ENCODE results near the gene CST7. TPM values are rescaled to one million over a fixed set of nuclear protein-coding genes. Genes with fewer than 3 reads are reported as not detected.

CST7 gene
- total RNA-seq, 1 experiment from 2014 or later = not detected

GRCh38 chr20:25005220-25005619 is 56.2 kb downstream of the CST7 start:
- no peak for TF ChIP-seq EZH2 (IDR thresholded peaks at IDR 0.05; ENCODE audit: borderline replicate concordance, low read depth, low read length, poor library complexity, severe bottlenecking)
- TF ChIP-seq, protein P1, sequence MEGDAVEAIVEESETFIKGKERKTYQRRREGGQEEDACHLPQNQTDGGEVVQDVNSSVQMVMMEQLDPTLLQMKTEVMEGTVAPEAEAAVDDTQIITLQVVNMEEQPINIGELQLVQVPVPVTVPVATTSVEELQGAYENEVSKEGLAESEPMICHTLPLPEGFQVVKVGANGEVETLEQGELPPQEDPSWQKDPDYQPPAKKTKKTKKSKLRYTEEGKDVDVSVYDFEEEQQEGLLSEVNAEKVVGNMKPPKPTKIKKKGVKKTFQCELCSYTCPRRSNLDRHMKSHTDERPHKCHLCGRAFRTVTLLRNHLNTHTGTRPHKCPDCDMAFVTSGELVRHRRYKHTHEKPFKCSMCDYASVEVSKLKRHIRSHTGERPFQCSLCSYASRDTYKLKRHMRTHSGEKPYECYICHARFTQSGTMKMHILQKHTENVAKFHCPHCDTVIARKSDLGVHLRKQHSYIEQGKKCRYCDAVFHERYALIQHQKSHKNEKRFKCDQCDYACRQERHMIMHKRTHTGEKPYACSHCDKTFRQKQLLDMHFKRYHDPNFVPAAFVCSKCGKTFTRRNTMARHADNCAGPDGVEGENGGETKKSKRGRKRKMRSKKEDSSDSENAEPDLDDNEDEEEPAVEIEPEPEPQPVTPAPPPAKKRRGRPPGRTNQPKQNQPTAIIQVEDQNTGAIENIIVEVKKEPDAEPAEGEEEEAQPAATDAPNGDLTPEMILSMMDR (conservative IDR thresholded peaks at IDR 0.05; ENCODE audit: low read depth, low read length) = no peak
- intact Hi-C loops (cut with micrococcal nuclease; ENCODE audit: unreplicated experiment) = no loop called here
- BruUV-seq (replicated peaks) = no TSS peak
- Histone ChIP-seq H3K36me3 (ENCODE audit: insufficient read depth, low read length, poor library complexity, severe bottlenecking) (no peaks in the 10 kb centered on the region), H3K27me3 (replicated peaks; ENCODE audit: insufficient read depth, low read depth, low read length, poor library complexity) (peaks cover 2% of the 10 kb centered on the region), H3K4me1 (ENCODE audit: insufficient read depth, low read length, poor library complexity, severe bottlenecking) (no peaks in the 10 kb centered on the region), H3K9me3 (ENCODE audit: low read depth, low read length, poor library complexity, severe bottlenecking) (peaks cover 3% of the 10 kb centered on the region), H3K4me3 (ENCODE audit: low read depth, low read length, poor library complexity, severe bottlenecking) (no peak overlapping the region), H3K27ac (ENCODE audit: low read depth, low read length, poor library complexity, severe bottlenecking) (no peak overlapping the region)
- ChIA-PET CTCF (no interaction called here), POLR2A (ENCODE audit: low non-redundant PET) (no interaction called here)
- DNase-seq (ENCODE audit: low spot score) = no peak

GRCh38 chr20:25005661-25006060 is 56.6 kb downstream of the CST7 start:
- ChIA-PET CTCF (no interaction called here), POLR2A (ENCODE audit: low non-redundant PET) (no interaction called here)
- intact Hi-C loops (cut with micrococcal nuclease; ENCODE audit: unreplicated experiment) = no loop called here
- H3K4me3 ChIP-seq (ENCODE audit: low read depth, low read length, poor library complexity, severe bottlenecking) = no peak overlapping the region
- peaks cover 3% of the 10 kb centered on the region for H3K9me3 ChIP-seq (ENCODE audit: low read depth, low read length, poor library complexity, severe bottlenecking)
- TF ChIP-seq, protein P1 (conservative IDR thresholded peaks at IDR 0.05; ENCODE audit: low read depth, low read length) = no peak
- TF ChIP-seq EZH2 (IDR thresholded peaks at IDR 0.05; ENCODE audit: borderline replicate concordance, low read depth, low read length, poor library complexity, severe bottlenecking) = no peak
- no peaks in the 10 kb centered on the region for H3K4me1 ChIP-seq (ENCODE audit: insufficient read depth, low read length, poor library complexity, severe bottlenecking)
- no TSS peak for BruUV-seq (replicated peaks)
- H3K27ac ChIP-seq (ENCODE audit: low read depth, low read length, poor library complexity, severe bottlenecking) = no peak overlapping the region
- H3K36me3 ChIP-seq (ENCODE audit: insufficient read depth, low read length, poor library complexity, severe bottlenecking) = no peaks in the 10 kb centered on the region
- DNase-seq (ENCODE audit: low spot score) = no peak
- peaks cover 2% of the 10 kb centered on the region for H3K27me3 ChIP-seq (replicated peaks; ENCODE audit: insufficient read depth, low read depth, low read length, poor library complexity)

DNA sequence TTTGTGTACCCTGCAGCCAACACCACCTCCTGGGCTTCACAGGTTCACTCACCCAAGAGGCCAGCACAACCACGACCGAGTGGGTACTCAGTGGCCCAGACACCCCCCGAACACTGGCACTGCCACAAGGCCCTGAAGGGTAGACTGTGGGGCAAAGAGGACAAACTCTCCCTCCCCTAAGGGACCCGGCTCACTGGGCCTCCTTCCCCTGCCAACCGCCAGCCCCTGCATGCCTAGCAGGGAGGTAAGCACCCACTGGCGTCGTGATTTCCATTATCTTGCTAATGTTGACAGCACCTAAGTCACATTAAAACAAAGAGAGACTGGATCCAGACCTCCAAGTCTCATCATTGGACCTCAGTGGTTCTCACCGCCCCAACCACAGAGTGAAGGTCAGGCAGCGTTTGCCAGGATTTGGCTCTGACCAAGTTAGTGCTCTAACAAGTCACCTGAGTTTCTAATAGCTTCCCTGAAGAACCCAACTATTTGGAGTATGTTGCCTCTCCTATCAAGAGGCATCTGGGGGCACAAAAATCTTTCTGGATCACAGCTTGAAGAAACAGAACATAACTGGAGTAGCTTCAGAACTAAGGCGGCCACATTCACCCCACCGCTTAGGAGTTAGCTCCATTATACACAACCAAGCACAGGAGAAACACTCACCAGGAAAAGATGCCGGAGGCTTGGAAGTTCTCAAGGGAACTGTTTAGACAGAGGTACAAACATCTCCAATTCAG is 57.5 kb downstream of the CST7 start:
- intact Hi-C loops (cut with micrococcal nuclease; ENCODE audit: unreplicated experiment) = no loop called here
- TF ChIP-seq, protein P1 (conservative IDR thresholded peaks at IDR 0.05; ENCODE audit: low read depth, low read length) = no peak
- no peak for TF ChIP-seq EZH2 (IDR thresholded peaks at IDR 0.05; ENCODE audit: borderline replicate concordance, low read depth, low read length, poor library complexity, severe bottlenecking)
- no peak for DNase-seq (ENCODE audit: low spot score)
- POLR2A ChIA-PET (ENCODE audit: low non-redundant PET) = no interaction called here
- Histone ChIP-seq H3K9me3 (ENCODE audit: low read depth, low read length, poor library complexity, severe bottlenecking) (peaks cover 3% of the 10 kb centered on the region), H3K27me3 (replicated peaks; ENCODE audit: insufficient read depth, low read depth, low read length, poor library complexity) (peaks cover 2% of the 10 kb centered on the region), H3K36me3 (ENCODE audit: insufficient read depth, low read length, poor library complexity, severe bottlenecking) (no peaks in the 10 kb centered on the region), H3K27ac (ENCODE audit: low read depth, low read length, poor library complexity, severe bottlenecking) (no peak overlapping the region), H3K4me1 (ENCODE audit: insufficient read depth, low read length, poor library complexity, severe bottlenecking) (no peaks in the 10 kb centered on the region), H3K4me3 (ENCODE audit: low read depth, low read length, poor library complexity, severe bottlenecking) (no peak overlapping the region)
- CTCF ChIA-PET = no interaction called here
- no TSS peak for BruUV-seq (replicated peaks)
